Skeletal muscle tissue (tissue), 4 donors: ENCODE results near the gene APBA1. TPM values are rescaled to one million over a fixed set of nuclear protein-coding genes. Genes with fewer than 3 reads are reported as not detected.
A peak's percentile ranks its signal among the peaks of the same experiment; 100 is the strongest.

ENCODE experiments used
- H3K27ac ChIP-seq: one replicate; pipeline ENCODE4 v1.7.0; 2013; ENCODE audit warnings: mild to moderate bottlenecking, low read depth, low read length, inconsistent platforms
- H3K27me3 ChIP-seq, 3 donors: one replicate each; pipeline ENCODE4 v1.7.0; 2013; ENCODE audit warnings: low read length in 3 of 3; ENCODE audit not compliant: control insufficient read depth in 3 of 3, insufficient read depth in 3 of 3
- H3K36me3 ChIP-seq, 3 donors: one replicate each; pipeline ENCODE4 v1.7.0; 2013; ENCODE audit warnings: low read length in 3 of 3; ENCODE audit not compliant: control insufficient read depth in 3 of 3, insufficient read depth in 3 of 3
- H3K4me1 ChIP-seq, 3 donors: one replicate each; pipeline ENCODE4 v1.7.0; 2013; ENCODE audit warnings: low read length in 3 of 3, mild to moderate bottlenecking in 3 of 3; ENCODE audit not compliant: control insufficient read depth in 3 of 3, insufficient read depth in 3 of 3
- H3K4me3 ChIP-seq, 3 donors: one replicate each; pipeline ENCODE4 v1.7.0; 2013; ENCODE audit warnings: low read length in 3 of 3
- H3K9ac ChIP-seq, 3 donors: one replicate each; pipeline ENCODE4 v1.7.0; 2013; ENCODE audit warnings: low read length in 3 of 3, mild to moderate bottlenecking in 3 of 3, moderate library complexity in 2 of 3, low read depth in 1 of 3
- H3K9me3 ChIP-seq, 3 donors: one replicate each; pipeline ENCODE4 v1.7.0; 2013; ENCODE audit warnings: low read length in 3 of 3; ENCODE audit not compliant: control insufficient read depth in 3 of 3
- total RNA-seq: library from RNA; depleted of rRNA; stranded (reverse); fragments of >200 nt; gene quantifications from one replicate; pipeline ENCODE4 v1.2.3, GENCODE V29; 2014
- donor health status: Osteomylitis.

The APBA1 gene
- total RNA-seq, 1 donor from 2014 or later = 2.6 TPM

DNA sequence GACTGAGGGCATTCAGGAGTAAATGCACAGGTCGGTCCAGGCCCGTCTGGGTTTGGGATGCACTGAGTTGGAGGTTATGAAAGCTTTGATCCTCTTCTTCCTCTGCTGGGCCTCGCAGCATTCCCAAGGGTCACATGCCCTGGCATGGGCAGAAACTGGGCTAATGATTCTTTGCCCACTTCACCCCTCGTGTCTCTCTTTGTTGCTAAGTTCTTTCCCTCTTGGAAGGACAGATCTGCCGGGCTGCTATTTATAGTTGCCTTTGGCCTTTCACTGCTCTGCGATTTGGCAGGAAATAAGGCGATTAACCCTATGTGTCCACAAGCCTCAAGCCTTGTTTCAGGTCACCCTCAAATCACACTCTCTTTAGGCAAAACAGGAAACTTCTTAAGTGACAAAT, 280.2 kb downstream of the APBA1 start:
- peak overlapping the region; percentile 83 for H3K27ac ChIP-seq

GRCh38 chr9:69391487-69391886, 280.7 kb downstream of the APBA1 start:
- Histone ChIP-seq H3K9me3 (no peaks in the 10 kb centered on the region), H3K27ac (peak overlapping the region; percentile 83), H3K27me3 (no peaks in the 10 kb centered on the region), H3K4me1 (peaks cover 43 to 66% (median 45%) of the 10 kb centered on the region in 3 donors), H3K4me3 (peak overlapping the region; percentile 19 to 49 (median 25)), H3K9ac (peak overlapping the region; percentile 60 to 71 (median 63)), H3K36me3 (peaks cover 15 to 30% (median 22%) of the 10 kb centered on the region in 3 donors)

More for the DNA sequence above, 280.2 kb downstream of the APBA1 start:
- H3K4me1 ChIP-seq = peaks cover 41 to 66% (median 45%) of the 10 kb centered on the region in 3 donors
- no peaks in the 10 kb centered on the region for H3K27me3 ChIP-seq
- no peaks in the 10 kb centered on the region for H3K9me3 ChIP-seq
- H3K4me3 ChIP-seq = peak overlapping the region; percentile 19 to 49 (median 25)
- H3K36me3 ChIP-seq = peaks cover 12 to 25% (median 21%) of the 10 kb centered on the region in 3 donors
- peak overlapping the region; percentile 60 to 71 (median 63) for H3K9ac ChIP-seq

- Histone ChIP-seq H3K27me3 (no peaks in the 10 kb centered on the region), H3K27ac (peak overlapping the region; percentile 41), H3K9ac (no peak overlapping the region), H3K36me3 (peaks cover 15 to 35% (median 29%) of the 10 kb centered on the region in 3 donors), H3K9me3 (no peaks in the 10 kb centered on the region), H3K4me1 (peaks cover 43 to 70% (median 56%) of the 10 kb centered on the region in 3 donors), H3K4me3 (no peak overlapping the region)
Measured at GRCh38 chr9:69389437-69389995, 282.7 kb downstream of the APBA1 start.

- no peak overlapping the region for H3K4me3 ChIP-seq
- H3K4me1 ChIP-seq = peaks cover 39 to 66% (median 54%) of the 10 kb centered on the region in 3 donors
- H3K9me3 ChIP-seq = no peaks in the 10 kb centered on the region
- no peaks in the 10 kb centered on the region for H3K27me3 ChIP-seq
- no peak overlapping the region for H3K9ac ChIP-seq
- peaks cover 15 to 35% (median 29%) of the 10 kb centered on the region in 3 donors for H3K36me3 ChIP-seq
- no peak overlapping the region for H3K27ac ChIP-seq
Measured at GRCh38 chr9:69388596-69388995, 283.6 kb downstream of the APBA1 start.

- Histone ChIP-seq H3K9ac (peak overlapping the region in 1 of 3 donors; percentile 52), H3K36me3 (peaks cover 18 to 39% (median 29%) of the 10 kb centered on the region in 3 donors), H3K27ac (peak overlapping the region; percentile 51), H3K4me3 (no peak overlapping the region), H3K9me3 (no peaks in the 10 kb centered on the region), H3K27me3 (no peaks in the 10 kb centered on the region), H3K4me1 (peaks cover 31 to 61% (median 35%) of the 10 kb centered on the region in 3 donors)
Measured at GRCh38 chr9:69386651-69387050, 285.5 kb downstream of the APBA1 start.

- peaks cover 34 to 63% (median 38%) of the 10 kb centered on the region in 3 donors for H3K4me1 ChIP-seq
- H3K27ac ChIP-seq = no peak overlapping the region
- H3K36me3 ChIP-seq = peaks cover 18 to 39% (median 29%) of the 10 kb centered on the region in 3 donors
Measured at GRCh38 chr9:69385581-69386033, 286.6 kb downstream of the APBA1 start.

DNA sequence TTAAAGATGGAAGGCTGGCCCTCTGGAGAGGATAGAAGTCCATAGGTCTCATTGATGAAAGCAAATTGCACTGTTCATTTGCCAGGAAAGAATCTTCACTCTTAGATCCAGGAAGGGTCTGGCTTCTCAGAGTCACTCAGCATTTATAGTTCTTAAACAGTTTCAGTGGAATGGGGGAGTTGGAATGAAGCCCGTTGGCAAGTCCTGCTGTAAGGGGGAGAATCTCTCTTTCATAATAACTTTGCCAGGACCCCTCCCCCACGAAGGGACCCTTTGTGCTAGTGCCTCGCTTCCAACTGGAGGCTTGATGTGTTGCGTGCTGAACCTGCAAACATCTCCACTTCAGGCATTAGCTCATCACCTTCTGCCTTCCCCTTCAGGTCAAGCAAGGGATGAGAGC, 290.0 kb downstream of the APBA1 start:
- peaks cover 12 to 21% (median 14%) of the 10 kb centered on the region in 3 donors for H3K36me3 ChIP-seq
- H3K27me3 ChIP-seq = no peaks in the 10 kb centered on the region
- peak overlapping the region; percentile 93 for H3K27ac ChIP-seq
- no peaks in the 10 kb centered on the region for H3K9me3 ChIP-seq
- H3K9ac ChIP-seq = no peak overlapping the region
- H3K4me3 ChIP-seq = no peak overlapping the region
- H3K4me1 ChIP-seq = peaks cover 47 to 71% (median 54%) of the 10 kb centered on the region in 3 donors

More at GRCh38 chr9:69385581-69386033, 286.6 kb downstream of the APBA1 start:
- no peaks in the 10 kb centered on the region for H3K9me3 ChIP-seq
- no peak overlapping the region for H3K9ac ChIP-seq
- H3K4me3 ChIP-seq = no peak overlapping the region
- no peaks in the 10 kb centered on the region for H3K27me3 ChIP-seq

DNA sequence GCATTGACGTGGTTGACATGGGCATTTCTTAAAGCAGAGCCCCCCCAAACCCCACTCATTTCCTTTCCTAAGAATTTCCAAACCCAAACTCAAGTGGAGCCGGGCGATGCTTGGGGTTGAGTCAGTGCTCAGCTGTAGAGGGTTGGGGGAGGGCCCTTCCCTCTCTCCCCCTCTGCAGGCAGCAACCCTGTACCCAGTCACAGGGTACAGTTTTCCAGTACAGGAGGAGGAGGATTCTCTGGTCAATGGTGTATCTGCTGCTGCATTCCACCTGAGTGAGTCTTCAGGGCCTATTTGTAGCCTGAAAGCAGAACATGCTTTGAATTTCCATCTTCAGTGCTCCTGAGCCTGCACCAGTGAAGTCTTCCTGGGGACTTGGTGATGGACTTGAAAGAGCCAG, 291.4 kb downstream of the APBA1 start:
- peak overlapping the region in 1 of 3 donors; percentile 9 for H3K4me3 ChIP-seq
- no peaks in the 10 kb centered on the region for H3K27me3 ChIP-seq
- H3K36me3 ChIP-seq = peaks cover 8 to 13% (median 12%) of the 10 kb centered on the region in 3 donors
- peaks cover 47 to 70% (median 54%) of the 10 kb centered on the region in 3 donors for H3K4me1 ChIP-seq
- peak overlapping the region; percentile 40 to 74 (median 55) for H3K9ac ChIP-seq
- no peaks in the 10 kb centered on the region for H3K9me3 ChIP-seq
- peak overlapping the region; percentile 93 for H3K27ac ChIP-seq

GRCh38 chr9:69380301-69380700, 291.9 kb downstream of the APBA1 start:
- peak overlapping the region; percentile 93 for H3K27ac ChIP-seq
- H3K9ac ChIP-seq = peak overlapping the region; percentile 55 to 74 (median 60)
- no peaks in the 10 kb centered on the region for H3K27me3 ChIP-seq
- H3K9me3 ChIP-seq = no peaks in the 10 kb centered on the region
- peaks cover 8 to 10% (median 10%) of the 10 kb centered on the region in 3 donors for H3K36me3 ChIP-seq
- H3K4me3 ChIP-seq = peak overlapping the region in 1 of 3 donors; percentile 14
- H3K4me1 ChIP-seq = peaks cover 47 to 67% (median 52%) of the 10 kb centered on the region in 3 donors
